Ammon's horn (tissue), 1 donor: ENCODE data around the gene SLC9C2.
"Not testable (repeated sequence)": the region's sequence is repeated elsewhere in the genome, so short reads cannot be mapped to it uniquely, and the experiment has no call there.

Experiments used
- DNase-seq: peaks from one replicate; pipeline ENCODE4 v3.0.0-alpha.2; 2016; ENCODE audit warnings: low spot score

The SLC9C2 gene

DNA sequence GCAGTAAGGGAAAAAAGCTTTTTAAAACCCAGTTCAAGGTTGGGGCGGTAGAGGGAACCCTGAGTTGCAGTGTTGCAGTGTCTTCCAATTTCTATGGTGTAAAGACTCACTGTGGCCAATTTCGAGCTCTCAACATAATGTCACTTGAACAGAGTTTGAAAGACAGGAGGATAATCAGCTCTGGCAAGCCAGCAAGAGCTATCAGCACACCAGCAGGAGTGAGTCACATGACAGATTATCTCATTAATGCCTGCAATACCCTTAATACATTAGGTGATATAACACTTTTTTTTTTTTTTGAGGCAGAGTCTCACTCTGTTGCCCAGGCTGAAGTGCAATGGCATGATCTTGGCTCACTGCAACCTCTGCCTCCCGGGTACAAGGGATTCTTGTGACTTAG lies 22.8 kb downstream of the SLC9C2 start:
- no peak for DNase-seq

DNA sequence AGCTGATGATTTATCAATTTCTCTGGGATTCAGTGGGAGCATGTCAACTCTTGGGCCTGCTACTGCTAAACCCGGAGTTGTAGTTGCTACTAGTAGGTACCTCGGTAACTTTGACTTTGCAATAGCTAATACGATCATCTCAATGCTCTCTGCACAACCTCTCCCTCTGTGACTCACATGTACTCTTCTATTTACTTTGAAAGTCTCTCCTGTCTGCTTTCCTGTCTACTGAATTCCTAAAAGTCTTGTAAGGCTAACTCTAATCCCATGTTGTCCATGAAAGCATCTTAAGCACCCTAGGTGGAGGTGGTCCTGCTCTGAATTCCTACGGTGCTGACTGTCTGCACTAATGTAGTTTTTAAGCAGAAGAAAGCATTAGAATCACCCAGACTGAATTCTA lies 29.3 kb downstream of the SLC9C2 start:
- DNase-seq, result no peak

DNA sequence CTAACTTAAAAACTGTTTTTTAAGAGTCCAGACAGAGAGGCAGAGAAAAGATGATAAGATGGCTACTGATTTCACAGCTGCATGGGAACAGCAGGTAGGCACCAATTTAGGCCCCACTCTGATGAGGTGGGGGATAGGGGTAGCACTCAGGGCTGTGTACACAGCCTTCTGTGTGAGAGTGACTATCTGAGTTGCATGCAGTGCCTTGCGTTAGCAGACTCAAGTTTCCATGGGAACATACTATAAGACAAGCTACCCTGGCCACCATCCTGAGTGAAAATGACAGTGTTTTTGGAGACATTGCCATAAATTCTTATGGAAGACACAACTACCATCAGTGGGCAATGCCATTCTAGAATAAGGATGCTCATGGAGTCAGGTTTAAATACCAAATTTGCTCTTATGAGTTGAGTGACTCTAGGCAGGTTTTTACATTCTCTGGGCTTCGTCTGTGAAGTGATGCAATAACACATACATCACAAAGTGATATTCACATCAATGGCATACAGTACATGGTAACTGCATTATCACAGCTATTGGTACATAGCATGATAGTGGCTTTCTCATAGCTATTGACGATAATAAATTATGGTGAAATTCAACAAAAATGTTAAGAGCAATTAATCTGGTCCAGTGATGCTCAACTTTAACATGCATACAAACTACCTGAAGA lies 30.5 kb downstream of the SLC9C2 start:
- no peak for DNase-seq

DNA sequence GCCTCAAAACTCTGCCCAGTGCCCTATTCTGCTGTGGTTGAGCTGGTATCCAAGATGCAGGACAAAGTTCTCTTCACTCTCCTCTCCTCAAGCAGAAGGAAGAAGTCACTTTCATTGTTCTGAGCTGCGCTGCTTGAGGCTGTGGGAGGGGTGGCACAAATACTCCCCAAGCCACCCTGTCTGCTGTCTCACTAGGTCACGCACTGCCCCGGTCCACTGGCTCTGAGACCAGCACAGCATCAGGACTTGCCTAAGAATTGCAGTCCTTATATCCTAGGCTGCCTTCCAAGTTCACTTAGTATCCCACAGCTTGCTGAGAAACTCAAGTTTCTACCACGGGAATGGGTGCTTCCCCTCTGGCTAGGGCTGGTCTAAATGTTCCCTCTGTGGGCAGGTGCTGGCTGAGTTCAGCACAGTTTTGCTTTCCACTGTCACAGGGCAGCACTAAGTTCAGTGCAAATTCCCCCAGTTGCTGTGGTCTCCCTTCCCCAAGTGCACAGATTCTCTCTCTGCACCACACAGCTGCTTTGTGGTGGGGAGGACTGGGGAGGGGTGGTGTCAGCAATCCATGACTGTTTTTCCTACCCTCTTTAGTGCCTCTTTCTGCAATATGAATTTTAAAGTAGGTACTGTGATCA lies 32.4 kb downstream of the SLC9C2 start:
- no peak for DNase-seq

DNA sequence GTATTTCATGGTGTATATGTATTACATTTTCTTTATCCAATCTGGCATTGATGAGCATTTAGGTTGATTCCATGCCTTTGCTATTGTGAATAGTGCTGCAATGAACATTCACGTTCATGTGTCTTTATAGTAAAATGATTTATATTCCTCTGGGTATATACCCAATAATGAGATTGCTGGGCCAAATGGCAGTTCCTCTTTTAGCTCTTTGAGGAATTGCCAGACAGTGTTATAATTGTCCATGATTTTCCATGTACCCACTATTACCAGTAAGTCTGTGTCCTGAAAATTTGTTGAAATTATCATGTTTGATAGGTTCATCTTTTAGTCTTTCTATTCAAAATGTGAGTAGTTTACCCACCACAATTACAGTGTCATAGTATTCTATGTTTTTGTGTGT lies 34.4 kb downstream of the SLC9C2 start:
- DNase-seq, result no peak

DNA sequence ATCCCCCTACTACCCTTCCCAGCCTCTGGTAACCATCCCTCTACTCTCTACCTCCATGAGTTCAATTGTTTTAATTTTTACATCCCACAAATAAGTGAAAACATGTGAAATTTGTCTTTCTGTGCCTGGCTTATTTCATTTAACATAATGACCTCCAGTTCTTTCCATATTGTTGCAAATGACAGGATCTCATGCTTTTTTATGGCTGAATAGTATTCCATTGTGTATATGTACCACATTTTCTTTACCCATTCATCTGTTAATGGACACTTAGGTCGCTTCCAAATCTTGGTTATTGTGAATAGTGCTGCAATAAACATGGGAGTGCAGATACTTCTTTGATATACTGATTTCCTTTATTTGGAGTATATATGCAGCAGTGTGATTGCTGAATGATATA lies 39.0 kb downstream of the SLC9C2 start:
- DNase-seq, result not testable (repeated sequence)

DNA sequence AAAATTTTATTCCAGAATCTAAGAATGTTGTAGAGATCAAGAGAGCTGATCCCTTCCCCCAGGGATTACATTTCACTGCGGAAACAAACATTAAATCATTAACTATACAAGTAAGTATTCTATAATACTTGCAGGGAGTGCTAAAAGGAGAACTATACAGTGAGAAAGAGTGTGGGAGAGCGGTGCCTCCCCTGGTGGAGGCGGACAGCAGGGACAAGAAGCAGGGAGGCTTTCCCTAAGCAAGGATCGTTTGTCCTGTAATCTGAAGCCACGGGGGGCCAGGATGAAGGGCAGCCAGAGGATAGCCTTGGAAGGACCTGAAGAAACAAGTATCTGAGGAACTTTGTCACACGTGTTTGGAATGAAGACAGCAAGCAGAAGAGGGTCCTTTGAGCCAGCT lies 40.1 kb downstream of the SLC9C2 start:
- DNase-seq, result no peak

DNA sequence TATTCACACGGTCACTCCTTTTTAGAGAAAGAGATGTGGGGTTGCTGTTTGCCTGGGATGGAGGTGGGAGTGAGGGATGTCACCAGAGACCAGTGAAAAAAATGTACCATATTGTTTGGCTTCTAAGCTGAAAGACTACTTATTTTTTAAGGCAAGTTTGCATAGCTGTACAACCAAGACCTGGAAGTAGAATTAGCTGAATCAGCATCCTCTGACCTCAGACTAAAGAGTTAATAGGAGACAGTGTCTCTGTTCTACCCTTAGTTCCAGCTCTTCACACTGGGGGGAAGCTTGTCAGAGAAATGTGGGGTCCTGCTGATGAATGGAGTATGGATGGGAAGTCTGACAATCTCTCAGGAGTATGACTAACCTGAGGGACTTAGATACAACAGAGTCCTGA lies 41.6 kb downstream of the SLC9C2 start:
- DNase-seq, result no peak

DNA sequence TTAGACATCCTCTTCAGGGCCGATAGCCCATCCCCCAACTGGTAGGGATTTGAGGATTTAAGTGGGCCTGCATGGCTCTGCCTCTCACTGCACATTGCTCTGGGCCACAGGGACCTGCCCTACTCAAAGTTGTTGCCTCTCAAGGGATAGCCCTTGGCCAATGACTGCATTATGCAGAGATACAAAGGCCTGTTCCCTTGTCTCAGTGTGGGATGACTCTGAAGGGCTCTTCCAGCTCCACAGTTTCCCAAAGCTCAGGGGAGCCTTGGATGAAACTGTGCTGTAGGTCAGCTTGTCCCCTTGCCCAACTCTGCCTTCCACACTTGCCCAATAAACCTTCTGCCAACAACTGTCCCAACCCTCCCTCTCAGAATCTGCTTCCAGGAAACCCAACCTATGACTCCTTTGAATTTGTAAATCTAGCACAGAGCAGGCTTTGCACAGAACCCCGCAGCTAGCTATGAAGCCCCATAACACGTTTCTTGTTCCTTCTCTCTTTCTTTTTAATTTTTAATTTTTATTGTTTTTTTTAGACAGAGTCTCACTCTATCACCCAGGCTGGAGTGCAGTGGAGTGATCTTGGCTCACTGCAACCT lies 42.5 kb downstream of the SLC9C2 start:
- DNase-seq, result no peak

DNA sequence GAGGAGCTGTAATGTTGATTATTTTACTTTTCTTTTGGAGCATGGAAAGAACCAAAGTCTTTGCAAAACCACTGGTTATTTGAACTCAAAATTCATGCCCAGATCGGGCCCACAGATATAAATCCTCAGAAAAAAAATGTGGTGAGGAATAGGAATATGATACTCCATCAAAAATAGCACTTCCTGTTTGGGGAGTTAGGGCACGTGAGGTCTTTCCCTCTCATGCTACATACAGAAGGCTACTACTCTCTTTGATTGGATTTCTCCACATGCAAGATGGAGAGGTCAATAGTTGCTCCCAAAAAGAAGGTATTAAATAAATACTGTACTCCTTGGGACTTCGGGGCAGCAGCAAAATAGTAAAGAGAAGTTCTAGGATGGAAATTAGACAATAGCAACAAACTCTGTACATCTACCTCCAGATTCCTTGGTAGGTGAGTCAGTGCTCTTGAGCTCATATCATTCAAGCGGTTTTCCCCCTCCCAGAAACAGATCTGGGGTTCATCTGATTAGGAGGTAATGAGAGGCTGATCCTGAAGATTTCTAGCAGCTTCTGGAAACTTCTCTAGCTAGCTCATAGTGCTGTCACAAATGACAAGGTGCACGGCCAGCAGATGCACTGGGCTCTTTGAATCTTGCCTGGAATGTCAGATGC lies 47.1 kb downstream of the SLC9C2 start:
- no peak for DNase-seq

DNA sequence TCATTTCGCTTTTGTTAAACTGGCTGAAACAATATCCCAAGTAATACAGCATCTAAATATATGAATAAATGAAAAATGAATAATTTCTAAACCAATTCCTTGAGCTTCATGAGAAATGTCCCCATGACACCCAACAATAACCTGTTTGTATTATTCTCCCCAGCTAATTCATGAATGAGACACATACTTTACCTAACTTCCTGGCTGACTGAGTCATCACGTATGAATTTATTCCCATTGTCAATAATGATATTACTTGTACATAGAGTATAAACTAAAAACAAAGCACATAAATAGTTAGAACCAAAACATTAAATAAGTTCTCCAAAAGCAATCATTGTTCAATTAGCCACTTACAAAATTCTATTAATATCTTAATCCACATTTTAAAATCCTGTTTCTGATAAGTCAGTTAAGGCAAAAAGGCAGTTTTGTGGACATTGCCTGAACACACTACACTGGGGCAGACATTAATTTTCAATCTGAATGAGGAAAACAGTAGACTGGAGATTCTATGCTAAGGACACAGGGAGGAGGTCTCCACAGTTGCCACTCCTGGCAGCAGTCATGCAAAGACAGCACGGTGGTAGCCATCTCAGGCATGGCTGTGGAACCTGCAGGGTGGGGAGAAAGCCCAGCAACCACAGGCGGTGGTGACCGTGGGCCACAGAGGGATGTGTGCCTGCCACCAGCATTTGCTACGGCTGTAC lies 48.2 kb downstream of the SLC9C2 start:
- DNase-seq, result no peak

DNA sequence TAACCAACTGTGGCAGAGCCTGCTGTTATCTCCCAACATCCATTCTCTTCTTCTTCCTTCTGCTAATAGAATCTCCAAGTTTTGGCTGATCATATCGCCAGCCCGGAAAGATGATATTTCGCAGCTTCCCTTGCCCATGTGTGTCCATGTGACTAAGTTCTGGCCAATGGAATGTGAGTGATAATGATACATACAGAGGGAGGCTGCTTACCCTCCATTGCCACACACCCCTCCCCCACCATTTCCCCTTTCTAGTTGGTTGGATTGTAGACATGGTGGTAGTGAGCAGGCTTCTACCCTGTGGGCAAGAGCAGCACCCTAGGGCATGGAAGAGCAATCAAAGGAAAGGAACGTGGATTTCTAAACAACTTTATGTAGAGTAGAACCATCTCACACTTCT lies 48.8 kb downstream of the SLC9C2 start:
- DNase-seq, result no peak

DNA sequence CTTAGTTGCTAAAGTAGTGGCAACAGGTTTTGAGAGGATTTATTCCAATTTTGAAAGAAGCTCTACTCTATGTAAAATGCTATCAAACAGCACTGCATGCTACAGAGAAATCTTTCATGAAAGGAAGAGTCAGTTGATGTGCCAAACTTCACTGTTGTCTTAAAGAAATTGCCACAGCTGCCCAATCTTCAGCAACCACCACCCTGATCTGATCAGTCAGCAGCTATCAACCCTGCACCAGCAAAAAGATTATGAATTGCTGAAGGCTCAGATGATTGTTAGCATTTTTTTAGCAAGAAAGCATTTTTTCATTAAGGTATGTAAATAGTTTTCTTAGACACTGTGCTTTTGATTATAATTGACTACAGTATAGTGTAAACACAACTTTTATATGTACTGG lies 49.6 kb downstream of the SLC9C2 start:
- no peak for DNase-seq

DNA sequence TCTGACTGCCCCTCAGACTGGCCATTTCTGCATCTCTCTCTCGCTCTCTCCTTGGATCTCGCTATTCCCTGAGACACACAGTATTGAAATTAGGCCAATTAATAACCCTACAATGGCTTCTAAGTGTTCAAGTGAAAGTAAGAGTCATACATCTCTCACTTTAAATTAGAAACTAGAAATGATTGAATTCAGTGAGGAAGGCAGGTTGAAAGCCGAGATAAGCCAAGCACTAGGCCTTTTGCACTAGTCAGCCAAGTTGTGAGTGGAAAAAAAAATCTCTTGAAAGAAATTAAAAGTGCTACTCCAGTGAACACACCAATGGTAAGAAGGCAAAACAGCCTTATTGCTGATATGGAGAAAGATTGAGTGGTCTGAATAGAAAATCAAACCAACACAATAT lies 51.2 kb downstream of the SLC9C2 start:
- no peak for DNase-seq

DNA sequence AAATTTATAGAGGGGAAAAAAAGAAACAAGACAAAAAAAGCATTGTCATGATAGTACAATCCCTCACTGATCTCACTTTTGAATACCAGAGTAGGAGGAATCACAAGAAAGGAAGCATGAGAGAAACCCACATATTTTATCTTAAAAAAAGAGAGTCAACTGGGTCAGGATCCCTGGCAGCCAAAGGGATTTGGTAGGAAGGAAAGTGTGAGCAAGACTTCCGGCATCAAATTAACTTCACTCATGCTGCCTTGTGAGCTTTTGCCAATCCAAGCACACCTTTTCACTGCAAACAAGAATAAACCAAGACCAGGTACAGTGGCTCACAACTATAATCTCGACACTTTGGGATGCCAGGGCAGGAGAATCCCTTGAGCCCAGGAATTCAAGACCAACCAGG lies 53.1 kb downstream of the SLC9C2 start:
- no peak for DNase-seq

DNA sequence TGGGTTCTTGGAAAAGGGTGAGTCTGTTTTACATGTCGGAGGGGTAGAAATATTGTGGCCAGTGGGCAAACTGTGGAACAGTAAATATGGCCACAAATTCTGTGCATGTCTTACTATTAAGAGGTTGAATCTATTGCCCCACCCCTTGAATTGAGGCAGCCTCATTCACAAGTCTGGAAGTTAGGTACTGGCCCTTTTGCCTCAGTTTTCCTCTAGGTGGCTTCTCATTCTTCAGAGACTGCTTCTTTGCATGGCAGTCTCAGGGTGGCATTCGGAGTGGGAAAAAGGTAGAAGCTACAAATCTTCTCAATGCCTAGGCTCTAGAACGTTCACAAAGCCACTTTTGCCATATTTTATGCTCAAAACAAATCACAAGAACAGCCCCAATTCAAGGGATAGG lies 57.2 kb downstream of the SLC9C2 start:
- no peak for DNase-seq

DNA sequence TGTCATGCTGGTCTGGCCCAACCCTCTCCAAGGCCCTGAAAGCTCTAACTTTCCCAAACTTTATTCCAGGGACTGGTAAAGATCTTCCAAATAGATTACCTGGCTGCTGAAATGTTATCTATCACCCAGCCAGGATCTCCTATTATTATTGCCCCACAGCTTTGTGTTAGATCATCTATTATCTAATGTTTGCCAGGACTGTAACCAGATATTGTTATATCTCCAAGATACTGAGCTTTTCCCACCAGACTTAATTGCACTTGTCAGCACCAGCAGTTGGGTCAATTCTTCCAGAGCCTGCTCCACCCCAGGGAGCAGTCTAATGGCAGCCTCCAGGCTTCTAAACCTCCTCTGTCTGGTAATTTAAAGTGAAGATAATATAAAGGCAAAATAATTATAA lies 66.6 kb downstream of the SLC9C2 start:
- DNase-seq, result no peak

DNA sequence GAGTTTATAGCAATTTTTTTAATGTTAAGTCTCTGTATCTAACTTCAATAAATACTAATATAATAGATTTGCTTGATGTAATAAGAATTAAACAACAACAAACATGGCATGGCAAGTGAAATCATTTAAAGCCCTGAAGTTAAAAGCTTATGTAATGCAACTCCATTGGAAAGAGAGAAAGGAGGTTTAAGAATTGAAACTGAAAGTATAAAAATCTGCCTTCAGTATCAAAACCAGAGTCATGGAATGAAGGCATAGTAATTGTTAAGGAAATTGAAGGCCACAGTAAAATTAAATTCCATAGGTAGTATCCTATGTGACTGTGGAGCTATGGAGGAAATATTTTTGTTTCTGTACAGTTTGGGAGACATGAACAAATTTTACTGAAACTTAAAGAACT lies 70.6 kb downstream of the SLC9C2 start:
- no peak for DNase-seq

DNA sequence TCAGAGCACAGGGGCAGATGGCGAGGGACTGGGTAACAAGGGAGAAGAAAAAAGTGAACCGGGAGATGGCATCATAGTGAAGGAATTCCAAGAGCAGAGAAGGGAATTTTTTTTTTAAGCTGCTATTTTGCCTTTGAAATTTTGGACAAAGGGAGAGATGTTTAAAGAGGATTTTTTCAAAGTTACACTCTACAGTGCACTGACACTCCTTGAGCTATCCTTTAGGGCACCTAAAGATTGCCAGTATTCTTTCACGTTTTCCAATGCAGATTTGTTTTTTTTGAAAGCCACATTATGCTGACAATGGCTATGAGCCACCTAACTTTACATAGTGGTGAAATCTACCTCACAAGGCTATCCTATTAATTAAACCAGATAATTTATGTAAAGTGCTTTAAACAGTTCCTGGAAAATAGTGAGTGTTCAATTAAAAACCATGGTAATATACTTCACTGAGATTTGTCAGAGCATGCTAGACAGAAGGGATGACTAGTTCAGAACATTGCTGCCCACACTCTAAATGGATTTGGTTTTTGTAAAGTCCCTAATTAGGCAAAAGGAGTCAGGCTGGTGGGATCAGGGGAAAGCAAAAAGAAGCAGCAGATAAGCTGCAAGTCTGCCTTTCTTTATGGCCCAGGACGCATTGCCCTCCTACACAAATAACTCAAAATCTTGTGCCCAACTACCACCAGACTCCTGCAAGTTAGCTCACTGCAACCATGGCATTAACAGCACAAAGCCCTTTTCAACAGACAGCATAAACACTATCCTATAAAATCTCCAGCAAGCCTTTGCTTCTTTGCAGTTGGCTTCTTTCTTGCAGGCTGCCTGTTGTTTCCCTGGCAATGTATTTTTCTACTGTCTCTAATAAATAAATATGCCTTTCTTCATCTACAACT lies 71.8 kb downstream of the SLC9C2 start:
- DNase-seq, result peak; percentile 36

DNA sequence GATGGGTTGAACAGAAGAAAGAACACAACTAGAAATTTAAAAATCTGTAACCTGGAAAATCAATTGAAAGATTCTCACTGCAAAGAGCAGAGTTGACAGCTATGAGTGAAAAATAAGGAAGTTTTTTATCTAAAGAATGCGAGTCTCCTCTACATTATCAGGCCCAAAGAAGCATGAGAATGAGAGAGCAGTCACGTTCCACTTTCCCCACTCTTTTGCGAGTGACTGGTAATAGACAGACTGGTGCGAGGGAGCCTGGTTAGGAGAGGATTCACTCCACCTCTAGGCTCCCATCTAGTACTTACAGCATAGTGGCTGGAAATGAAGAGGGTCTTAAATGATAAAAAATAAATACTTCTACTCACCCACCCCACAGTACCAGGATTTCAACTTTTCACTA lies 73.8 kb downstream of the SLC9C2 start:
- DNase-seq, result no peak

DNA sequence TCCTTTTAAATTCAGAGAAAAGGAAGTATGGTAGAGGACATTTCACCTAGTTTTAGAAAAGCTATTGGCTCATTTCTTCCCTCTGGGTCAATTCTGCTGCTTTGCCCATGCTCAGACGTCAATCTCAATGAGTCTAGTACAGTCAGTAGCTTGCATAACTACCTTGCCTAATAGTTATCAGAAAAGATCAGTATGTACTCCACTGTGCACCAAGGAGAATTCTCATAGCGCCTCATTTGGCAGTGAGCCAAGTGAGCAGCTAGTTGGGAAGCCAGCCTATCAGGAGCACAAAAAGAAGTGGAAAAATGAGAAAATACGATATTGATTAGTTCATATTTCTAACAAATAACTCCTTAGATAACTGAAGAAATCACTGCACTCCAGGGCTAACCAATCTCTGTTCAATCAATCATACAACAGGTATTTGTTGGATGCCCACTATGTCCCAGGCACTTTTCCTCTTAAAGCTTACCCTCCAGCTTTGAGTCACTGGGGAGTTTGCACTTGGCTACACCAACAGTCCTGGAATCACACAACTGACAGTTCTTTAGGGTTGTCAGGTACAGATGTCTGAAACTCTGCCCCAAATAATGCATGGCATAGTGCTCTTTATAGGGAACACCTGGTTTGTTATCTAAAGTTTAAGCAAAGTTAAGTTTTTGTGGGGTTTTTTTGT lies 75.6 kb downstream of the SLC9C2 start:
- peak; percentile 16 for DNase-seq
